DMS 273 (cell line): ENCODE data around the gene NT5C3B.
"Not testable (repeated sequence)": the region's sequence is repeated elsewhere in the genome, so short reads cannot be mapped to it uniquely, and the experiment has no call there.

ENCODE experiments used
- DNase-seq: peaks from one replicate; lab custom pipeline; 2025; ENCODE audit not compliant: unreplicated experiment; lab: John Stamatoyannopoulos, UW

The NT5C3B gene

GRCh38 chr17:41840781-41841180, 4.7 kb upstream of the NT5C3B start:
- not testable (repeated sequence) for DNase-seq

- DNase-seq, result not testable (repeated sequence)
Measured at GRCh38 chr17:41839448-41839847, 3.4 kb upstream of the NT5C3B start.

GRCh38 chr17:41837761-41838538, 1.9 kb upstream of the NT5C3B start, which contains the start of gene KLHL10:
Gene KLHL10, plus strand, starts transcription at chr17:41837825. Its CDS starts 108 bp downstream, at chr17:41837933.
- no peak for DNase-seq

- no peak for DNase-seq
Measured at GRCh38 chr17:41836550-41837196, 641 bp upstream of the NT5C3B start.

GRCh38 chr17:41835214-41835799, 725 bp downstream of the NT5C3B start:
- DNase-seq, result peak; percentile 55

- not testable (repeated sequence) for DNase-seq
Measured at GRCh38 chr17:41829961-41830360, 6.1 kb downstream of the NT5C3B start.

GRCh38 chr17:41825175-41825845, 10.7 kb downstream of the NT5C3B start:
- no peak for DNase-seq

- no peak for DNase-seq
Measured at GRCh38 chr17:41824086-41824485, 11.9 kb downstream of the NT5C3B start.

- no peak for DNase-seq
Measured at GRCh38 chr17:41823580-41823979, 12.5 kb downstream of the NT5C3B start.

- no peak for DNase-seq
Measured at GRCh38 chr17:41823141-41823524, 12.9 kb downstream of the NT5C3B start.

GRCh38 chr17:41822216-41823140, 13.6 kb downstream of the NT5C3B start:
- DNase-seq, result no peak

- DNase-seq, result no peak
Measured at GRCh38 chr17:41821776-41822175, 14.3 kb downstream of the NT5C3B start.

GRCh38 chr17:41818024-41818423, 18.0 kb downstream of the NT5C3B start:
- no peak for DNase-seq

- DNase-seq, result no peak
Measured at GRCh38 chr17:41816637-41817320, 19.3 kb downstream of the NT5C3B start.

GRCh38 chr17:41814195-41814594, 21.8 kb downstream of the NT5C3B start:
- no peak for DNase-seq

GRCh38 chr17:41813699-41814124, 22.3 kb downstream of the NT5C3B start:
- no peak for DNase-seq

GRCh38 chr17:41813152-41813680, 22.8 kb downstream of the NT5C3B start:
- no peak for DNase-seq

GRCh38 chr17:41812381-41813151, 23.5 kb downstream of the NT5C3B start, which contains the start of gene FKBP10:
Gene FKBP10, plus strand, starts transcription at chr17:41813004. Its CDS starts 31 bp downstream, at chr17:41813035.
- peak; percentile 62 for DNase-seq
